Bronchial epithelial cell (primary cell): ENCODE data around the gene SLC36A2. TPM values are rescaled to one million over a fixed set of nuclear protein-coding genes. Genes with fewer than 3 reads are reported as not detected.

Experiments used
- DNase-seq: peaks from one replicate; pipeline ENCODE4 v3.0.0-alpha.2; 2010; ENCODE audit warnings: low read depth
- FAIRE-seq: peaks from 2 replicates; lab custom pipeline; 2011; peaks lifted over from hg19 to GRCh38; lab: Jason Lieb, UNC
- H3K27me3 ChIP-seq: 2 replicates; pipeline ENCODE4 v1.5.1; 2011; ENCODE audit warnings: low read length; ENCODE audit not compliant: control insufficient read depth, insufficient read depth
- H3K36me3 ChIP-seq: 2 replicates; pipeline ENCODE4 v1.5.1; 2011; ENCODE audit warnings: low read length; ENCODE audit not compliant: control insufficient read depth, insufficient read depth
- H3K4me3 ChIP-seq: 2 replicates; pipeline ENCODE4 v1.5.1; 2011; ENCODE audit warnings: mild to moderate bottlenecking, low read depth, low read length, control low read depth
- CTCF ChIP-seq: IDR thresholded peaks from 2 replicates; pipeline ENCODE4 v1.5.1; 2011; ENCODE audit warnings: mild to moderate bottlenecking, moderate library complexity, low read length, control low read depth, inconsistent platforms; ENCODE audit not compliant: insufficient read depth, severe bottlenecking
- total RNA-seq: library from RNA; depleted of rRNA; stranded (reverse); fragments of >200 nt; gene quantifications from 2 replicates; pipeline ENCODE4 v1.2.1, GENCODE V29; 2014

SLC36A2 gene
- total RNA-seq, 1 donor from 2014 or later = not detected

- FAIRE-seq (no peak), DNase-seq (no peak)
- H3K4me3 ChIP-seq = no peak overlapping the region
- TF ChIP-seq CTCF = no peak
- no peaks in the 10 kb centered on the region for H3K36me3 ChIP-seq
- no peaks in the 10 kb centered on the region for H3K27me3 ChIP-seq
These were observed 53.7 kb downstream of the SLC36A2 start for GRCh38 chr5:151293624-151294023.

- FAIRE-seq (no peak), DNase-seq (peak; percentile 77)
- Histone ChIP-seq H3K36me3 (no peaks in the 10 kb centered on the region), H3K27me3 (no peaks in the 10 kb centered on the region), H3K4me3 (no peak overlapping the region)
- peak; percentile 12 for TF ChIP-seq CTCF
These were observed 59.2 kb downstream of the SLC36A2 start for GRCh38 chr5:151288180-151288579.

GRCh38 chr5:151286246-151286645 lies 61.1 kb downstream of the SLC36A2 start:
- DNase-seq (no peak), FAIRE-seq (no peak)
- no peak for TF ChIP-seq CTCF
- Histone ChIP-seq H3K4me3 (no peak overlapping the region), H3K36me3 (no peaks in the 10 kb centered on the region), H3K27me3 (no peaks in the 10 kb centered on the region)

GRCh38 chr5:151285683-151286082 lies 61.7 kb downstream of the SLC36A2 start:
- TF ChIP-seq CTCF = no peak
- Histone ChIP-seq H3K27me3 (no peaks in the 10 kb centered on the region), H3K4me3 (no peak overlapping the region), H3K36me3 (no peaks in the 10 kb centered on the region)
- no peak for DNase-seq
- no peak for FAIRE-seq

- Histone ChIP-seq H3K27me3 (no peaks in the 10 kb centered on the region), H3K36me3 (no peaks in the 10 kb centered on the region), H3K4me3 (no peak overlapping the region)
- DNase-seq = no peak
- FAIRE-seq = no peak
- peak; percentile 30 for TF ChIP-seq CTCF
These were observed 62.9 kb downstream of the SLC36A2 start for GRCh38 chr5:151284392-151284967.
